GM21619 (cell line): ENCODE measurements around the gene RBM3.
"Not testable (repeated sequence)": the region's sequence is repeated elsewhere in the genome, so short reads cannot be mapped to it uniquely, and the experiment has no call there.

Experiments used
- ATAC-seq: cut with Tn5 transposase; IDR thresholded peaks from one replicate; pipeline ENCODE4 v1.9.1; 2021; ENCODE audit not compliant: unreplicated experiment

Gene RBM3

GRCh38 chrX:48574270-48575266 is at the start of gene RBM3:
Gene RBM3 (plus strand): TSS chrX:48574484. CDS start chrX:48575181, 697 bp downstream.
- peak; percentile 90 for ATAC-seq

DNA sequence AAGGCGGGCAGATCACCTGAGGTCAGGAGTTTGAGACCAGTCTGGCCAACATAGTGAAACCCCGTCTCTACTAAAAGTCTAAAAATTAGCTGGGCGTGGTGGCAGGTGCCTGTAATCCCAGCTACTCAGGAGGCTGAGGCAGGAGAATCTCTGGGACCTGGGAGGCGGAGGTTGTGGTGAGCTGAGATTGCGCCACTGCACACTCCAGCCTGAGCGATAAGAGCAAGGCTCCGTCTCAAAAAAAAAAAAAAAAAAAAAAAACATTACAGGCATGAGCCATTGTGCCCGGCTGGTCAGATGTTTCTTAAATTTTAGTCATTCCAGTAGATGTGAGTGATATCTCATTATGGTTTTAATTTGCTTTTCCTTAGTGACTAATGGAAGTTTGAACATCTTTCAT is 48.4 kb upstream of the RBM3 start:
- ATAC-seq, result not testable (repeated sequence)

- no peak for ATAC-seq
Observed at GRCh38 chrX:48530736-48531135, 43.5 kb upstream of the RBM3 start.

DNA sequence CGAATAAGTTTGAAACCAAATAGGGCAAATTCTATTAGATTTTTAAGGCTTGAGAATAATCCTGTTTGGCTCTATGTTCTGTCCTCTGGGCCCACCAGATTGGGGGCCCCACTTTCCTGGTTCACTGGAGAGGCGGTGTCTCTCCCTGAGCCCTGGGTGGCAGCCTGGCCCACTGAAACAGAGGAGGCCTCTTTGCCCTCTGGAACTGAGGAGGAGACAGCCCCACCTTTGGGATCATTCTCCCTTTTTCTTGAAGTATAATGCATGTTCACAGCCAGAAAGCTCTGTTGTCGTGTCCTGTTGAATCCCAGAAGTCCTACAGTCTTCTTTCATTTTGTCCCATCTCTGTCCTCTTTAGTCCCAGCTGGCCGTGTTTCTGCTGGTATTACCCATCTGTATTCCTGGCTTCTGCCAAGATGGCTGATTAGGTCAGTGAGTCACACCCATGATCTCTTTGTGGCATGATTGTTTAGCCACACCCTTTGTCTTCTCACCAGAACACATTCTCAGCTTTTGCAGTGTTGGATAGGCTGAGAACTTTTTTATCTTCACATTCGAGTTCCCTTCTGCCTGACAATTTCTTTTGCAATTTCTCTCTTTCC is 42.8 kb upstream of the RBM3 start:
- ATAC-seq, result no peak

GRCh38 chrX:48532161-48532560 is 42.1 kb upstream of the RBM3 start:
- no peak for ATAC-seq

DNA sequence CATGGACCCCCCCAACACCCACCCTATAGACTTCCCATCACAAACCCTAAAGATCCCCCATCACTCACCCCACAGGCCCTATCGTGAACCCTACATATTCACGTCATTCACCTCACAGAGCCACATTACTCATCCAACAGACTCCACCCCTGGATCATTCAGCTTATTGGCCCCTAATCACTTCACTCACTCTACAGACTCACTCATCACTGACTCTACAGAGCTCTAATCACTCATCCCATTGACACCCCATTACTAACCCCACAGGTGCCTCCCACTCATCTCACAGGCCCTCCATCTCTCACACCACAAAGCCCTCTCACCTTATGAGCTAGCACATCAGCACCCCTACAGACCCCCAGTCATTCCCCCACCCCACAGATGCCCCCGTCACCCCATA is 41.1 kb upstream of the RBM3 start:
- ATAC-seq, result no peak

DNA sequence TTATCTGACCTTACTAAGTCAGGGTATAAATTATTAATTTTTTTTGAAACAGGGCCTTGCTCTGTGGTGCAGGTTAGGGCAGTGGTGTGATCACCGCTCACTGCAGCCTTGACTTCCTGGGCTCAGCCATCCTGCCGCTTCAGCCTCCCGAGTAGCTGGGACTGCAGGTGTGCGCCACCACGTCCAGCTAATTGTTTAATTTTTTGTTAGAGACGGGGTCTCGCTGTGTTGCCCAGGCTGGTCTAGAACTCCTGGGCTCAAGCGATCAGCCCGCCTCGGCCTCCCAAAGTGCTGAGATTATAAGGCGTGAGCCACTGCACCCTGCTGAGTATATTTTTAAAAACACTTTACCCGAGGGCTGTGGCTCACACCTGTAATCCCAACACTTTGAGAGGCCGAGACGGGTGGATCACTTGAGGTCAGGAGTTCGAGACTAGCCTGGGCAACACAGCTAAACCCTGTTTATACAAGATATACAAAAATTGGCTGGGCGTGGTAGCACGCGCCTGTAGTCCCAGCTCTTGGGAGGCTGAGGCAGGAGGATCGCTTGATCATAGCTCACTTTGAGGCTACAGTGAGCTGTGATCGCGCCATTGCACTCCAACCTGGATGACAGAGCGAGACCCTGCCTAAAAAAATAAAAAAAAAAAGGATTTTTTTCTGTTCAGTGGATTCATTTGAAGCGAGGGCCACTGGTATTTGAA is 35.5 kb upstream of the RBM3 start:
- no peak for ATAC-seq

DNA sequence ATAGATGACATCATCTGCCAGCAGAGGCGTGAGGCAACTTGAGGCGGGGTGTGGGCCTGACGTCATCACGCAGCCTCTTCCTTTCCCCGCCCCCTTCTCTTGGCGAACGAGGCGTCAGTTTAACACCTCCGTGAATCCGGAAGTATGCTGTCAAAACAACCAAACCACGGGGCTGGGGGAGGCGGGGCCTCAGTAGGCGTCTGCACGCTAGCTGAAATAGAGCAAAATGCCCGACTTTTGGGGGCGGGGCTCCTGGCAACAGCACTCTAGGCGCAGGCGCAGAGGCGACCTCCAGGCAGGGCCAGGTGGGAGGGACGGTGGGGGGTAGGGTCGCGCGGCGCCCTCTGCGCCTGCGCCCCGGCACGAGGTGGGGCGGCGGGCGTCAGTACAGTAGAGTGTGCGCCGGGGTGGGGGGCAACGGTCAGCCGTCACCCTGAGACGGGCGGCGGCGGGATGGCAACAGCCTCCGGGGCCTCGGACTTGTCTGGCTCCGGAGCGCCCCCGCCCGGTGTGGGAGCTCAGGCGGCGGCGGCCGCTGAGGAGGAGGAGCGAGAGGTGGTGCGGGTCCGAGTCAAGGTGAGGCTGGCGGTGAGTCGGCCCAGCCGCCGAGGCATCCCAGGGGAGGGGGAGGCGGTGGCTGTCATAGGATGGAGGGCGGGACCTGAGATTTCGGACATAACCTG is 34.8 kb upstream of the RBM3 start, which contains the start of gene TBC1D25:
TBC1D25 (plus strand) TSS at position 370 of the 683 bp plus-strand sequence; CDS start at position 454, 84 bp downstream.
- peak; percentile 85 for ATAC-seq

DNA sequence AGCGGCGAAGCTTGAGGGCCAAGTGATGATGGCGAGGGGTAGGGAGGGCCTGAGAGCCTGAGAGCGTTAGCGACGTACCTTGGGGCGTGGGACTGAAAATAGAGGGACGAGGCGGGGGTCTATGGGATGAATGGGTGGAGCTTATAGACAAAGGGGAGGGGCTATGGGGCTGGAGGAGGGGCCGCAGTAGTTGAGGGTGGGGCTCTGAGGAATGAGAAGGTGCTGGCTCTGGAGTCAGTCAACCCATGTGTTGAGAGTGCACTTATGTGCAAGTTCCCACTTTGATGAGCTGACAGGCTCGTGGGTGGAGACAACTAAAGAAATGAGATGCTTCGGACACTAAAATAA is 34.3 kb upstream of the RBM3 start:
- ATAC-seq, result peak; percentile 32

GRCh38 chrX:48540480-48540879 is 33.8 kb upstream of the RBM3 start:
- ATAC-seq, result no peak

GRCh38 chrX:48541140-48541814 is 33.0 kb upstream of the RBM3 start:
- no peak for ATAC-seq

DNA sequence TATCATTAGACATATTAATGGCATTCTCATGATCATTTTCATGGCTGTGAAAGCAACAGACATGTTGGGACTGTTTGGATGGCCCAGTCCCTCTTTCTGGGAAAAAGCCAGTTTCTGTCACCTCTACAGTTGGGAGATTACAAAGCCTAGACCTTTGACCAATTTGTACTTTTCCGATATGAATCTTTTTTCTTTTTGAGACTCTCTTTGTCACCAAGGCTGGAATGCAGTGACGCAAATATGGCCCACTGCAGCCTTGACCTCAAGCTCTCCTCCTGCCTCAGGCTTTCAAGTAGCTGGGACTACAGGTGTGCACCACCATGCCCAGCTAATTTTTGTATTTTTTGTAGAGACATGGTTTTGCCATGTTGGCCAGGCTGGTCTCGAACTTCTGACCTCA is 25.4 kb upstream of the RBM3 start:
- ATAC-seq, result no peak

DNA sequence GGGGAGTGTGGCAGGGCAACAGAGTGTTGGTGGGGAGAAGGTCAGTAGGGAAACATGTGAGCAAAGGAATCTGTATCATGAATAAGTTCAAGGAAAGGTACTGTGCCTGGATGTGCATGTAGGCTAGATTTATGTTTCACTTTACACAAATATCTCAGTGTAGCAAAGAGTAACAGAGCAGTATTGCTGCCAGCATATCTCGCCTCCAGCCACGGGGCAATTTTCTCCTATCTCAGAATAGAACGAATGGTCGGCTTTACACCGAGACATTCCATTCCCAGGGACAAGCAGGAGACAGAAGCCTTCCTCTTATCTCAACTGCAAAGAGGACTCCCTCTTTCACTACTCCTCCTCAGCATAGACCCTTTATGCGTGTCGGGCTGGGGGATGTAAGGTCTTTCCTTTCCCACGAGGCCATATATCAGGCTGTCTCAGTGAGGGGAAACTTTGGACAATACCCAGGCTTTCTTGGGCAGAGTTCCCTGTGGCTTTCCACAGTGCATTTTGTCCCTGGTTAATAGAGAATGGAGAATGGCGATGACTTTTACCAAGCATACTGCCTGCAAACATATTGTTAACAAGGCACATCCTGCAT is 18.5 kb upstream of the RBM3 start:
- ATAC-seq, result not testable (repeated sequence)

- ATAC-seq, result no peak
Observed at GRCh38 chrX:48558271-48558670, 16.0 kb upstream of the RBM3 start.

GRCh38 chrX:48559636-48560035 is 14.6 kb upstream of the RBM3 start:
- ATAC-seq, result no peak

- ATAC-seq, result no peak
Observed at GRCh38 chrX:48560056-48560455, 14.2 kb upstream of the RBM3 start.

GRCh38 chrX:48560681-48561080 is 13.6 kb upstream of the RBM3 start:
- no peak for ATAC-seq

DNA sequence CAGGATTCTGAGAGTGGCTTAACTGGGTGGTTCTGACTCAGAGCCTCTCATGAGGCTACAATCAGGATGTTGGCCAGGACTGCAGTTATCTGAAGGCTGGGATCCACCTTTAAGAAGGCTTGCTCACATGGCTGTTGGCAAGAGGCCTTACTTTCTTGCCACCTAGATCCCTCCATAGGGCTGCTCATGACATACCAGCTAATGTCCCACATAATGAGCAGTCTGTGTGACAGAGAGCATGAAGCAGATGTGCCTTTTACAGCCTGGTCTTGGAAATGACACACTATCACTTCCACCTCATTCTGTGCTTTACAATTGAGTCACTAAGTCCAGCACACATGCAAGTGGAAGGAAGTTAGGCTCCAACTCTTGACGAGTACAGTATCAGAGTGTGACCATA is 4.3 kb upstream of the RBM3 start:
- ATAC-seq, result peak; percentile 37

DNA sequence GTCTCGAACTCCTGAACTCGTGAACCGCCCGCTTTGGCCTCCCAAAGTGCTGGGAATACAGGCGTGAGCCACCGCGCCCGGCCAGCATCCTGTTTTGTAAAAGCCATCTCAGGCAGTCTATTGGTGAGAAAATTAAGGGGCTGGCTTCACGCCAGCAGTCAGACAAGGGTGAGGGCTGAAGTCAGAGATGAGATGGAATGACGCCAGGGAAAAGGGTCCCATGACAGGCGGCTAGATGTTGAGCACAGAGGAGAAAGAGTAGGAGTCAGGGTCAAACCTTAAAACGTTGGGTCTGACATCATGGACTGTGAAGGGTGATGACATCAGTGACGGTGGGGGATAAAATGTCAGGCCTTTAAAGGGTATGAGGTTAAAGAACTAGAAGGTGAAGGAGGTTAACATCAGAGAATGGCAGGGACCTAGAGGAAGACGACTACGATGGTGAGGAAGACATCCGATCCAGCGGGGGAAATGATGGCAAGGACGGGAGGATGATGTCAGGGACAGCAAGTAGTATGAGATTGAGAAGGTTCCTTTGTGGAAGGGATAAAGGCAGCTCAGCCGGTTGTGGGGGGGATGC is 504 bp upstream of the RBM3 start:
- ATAC-seq, result no peak

GRCh38 chrX:48575642-48576041 is 1.4 kb downstream of the RBM3 start:
- no peak for ATAC-seq
